ENCODE data around the gene BRSK1.

DNA sequence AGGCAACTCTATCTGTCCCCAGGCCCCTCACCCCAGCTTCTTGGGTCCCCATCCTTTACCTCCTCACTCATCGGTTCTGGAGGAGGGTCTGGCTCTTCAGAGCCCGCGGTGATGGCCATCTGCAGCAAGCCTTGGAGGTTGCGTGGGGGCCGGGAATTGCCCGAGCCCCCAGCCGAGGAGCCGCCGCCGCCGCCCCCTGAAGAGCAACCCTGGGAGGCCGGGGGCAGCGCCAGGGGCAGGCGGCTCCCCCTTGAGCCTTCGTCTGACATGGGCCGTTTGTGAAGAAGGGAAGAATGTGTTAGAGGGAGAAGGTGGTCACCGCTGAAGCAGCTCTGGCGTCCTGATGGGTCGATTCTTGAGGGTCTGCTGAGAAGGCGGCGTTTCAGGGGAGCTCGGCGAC, 4.5 kb upstream of the BRSK1 start:
- no peak for TF ChIP-seq RFX5 (IDR thresholded peaks at IDR 0.05; ENCODE audit: borderline replicate concordance, low read depth, low read length)
- TF ChIP-seq YY1 (IDR thresholded peaks at IDR 0.05; ENCODE audit: low read depth, low read length) = no peak
- no peak for TF ChIP-seq SP2 (IDR thresholded peaks at IDR 0.05; ENCODE audit: low read length)
- no peak for TF ChIP-seq JUND (IDR thresholded peaks at IDR 0.05; ENCODE audit: low read length)
- TF ChIP-seq, protein P1, sequence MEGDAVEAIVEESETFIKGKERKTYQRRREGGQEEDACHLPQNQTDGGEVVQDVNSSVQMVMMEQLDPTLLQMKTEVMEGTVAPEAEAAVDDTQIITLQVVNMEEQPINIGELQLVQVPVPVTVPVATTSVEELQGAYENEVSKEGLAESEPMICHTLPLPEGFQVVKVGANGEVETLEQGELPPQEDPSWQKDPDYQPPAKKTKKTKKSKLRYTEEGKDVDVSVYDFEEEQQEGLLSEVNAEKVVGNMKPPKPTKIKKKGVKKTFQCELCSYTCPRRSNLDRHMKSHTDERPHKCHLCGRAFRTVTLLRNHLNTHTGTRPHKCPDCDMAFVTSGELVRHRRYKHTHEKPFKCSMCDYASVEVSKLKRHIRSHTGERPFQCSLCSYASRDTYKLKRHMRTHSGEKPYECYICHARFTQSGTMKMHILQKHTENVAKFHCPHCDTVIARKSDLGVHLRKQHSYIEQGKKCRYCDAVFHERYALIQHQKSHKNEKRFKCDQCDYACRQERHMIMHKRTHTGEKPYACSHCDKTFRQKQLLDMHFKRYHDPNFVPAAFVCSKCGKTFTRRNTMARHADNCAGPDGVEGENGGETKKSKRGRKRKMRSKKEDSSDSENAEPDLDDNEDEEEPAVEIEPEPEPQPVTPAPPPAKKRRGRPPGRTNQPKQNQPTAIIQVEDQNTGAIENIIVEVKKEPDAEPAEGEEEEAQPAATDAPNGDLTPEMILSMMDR (IDR thresholded peaks at IDR 0.05; ENCODE audit: control extremely low read depth in 1 of 3, insufficient read depth in 1 of 3, low read depth in 1 of 3, low read length in 3 of 3) = no peak
- TF ChIP-seq BACH1 (IDR thresholded peaks at IDR 0.05; ENCODE audit: low read length) = no peak
